Measurements from ENCODE around the gene REXO5.

Gene REXO5, protein sequence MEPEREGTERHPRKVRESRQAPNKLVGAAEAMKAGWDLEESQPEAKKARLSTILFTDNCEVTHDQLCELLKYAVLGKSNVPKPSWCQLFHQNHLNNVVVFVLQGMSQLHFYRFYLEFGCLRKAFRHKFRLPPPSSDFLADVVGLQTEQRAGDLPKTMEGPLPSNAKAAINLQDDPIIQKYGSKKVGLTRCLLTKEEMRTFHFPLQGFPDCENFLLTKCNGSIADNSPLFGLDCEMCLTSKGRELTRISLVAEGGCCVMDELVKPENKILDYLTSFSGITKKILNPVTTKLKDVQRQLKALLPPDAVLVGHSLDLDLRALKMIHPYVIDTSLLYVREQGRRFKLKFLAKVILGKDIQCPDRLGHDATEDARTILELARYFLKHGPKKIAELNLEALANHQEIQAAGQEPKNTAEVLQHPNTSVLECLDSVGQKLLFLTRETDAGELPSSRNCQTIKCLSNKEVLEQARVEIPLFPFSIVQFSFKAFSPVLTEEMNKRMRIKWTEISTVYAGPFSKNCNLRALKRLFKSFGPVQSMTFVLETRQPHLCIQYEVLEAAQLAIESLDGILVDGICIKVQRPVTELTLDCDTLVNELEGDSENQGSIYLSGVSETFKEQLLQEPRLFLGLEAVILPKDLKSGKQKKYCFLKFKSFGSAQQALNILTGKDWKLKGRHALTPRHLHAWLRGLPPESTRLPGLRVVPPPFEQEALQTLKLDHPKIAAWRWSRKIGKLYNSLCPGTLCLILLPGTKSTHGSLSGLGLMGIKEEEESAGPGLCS

DNA sequence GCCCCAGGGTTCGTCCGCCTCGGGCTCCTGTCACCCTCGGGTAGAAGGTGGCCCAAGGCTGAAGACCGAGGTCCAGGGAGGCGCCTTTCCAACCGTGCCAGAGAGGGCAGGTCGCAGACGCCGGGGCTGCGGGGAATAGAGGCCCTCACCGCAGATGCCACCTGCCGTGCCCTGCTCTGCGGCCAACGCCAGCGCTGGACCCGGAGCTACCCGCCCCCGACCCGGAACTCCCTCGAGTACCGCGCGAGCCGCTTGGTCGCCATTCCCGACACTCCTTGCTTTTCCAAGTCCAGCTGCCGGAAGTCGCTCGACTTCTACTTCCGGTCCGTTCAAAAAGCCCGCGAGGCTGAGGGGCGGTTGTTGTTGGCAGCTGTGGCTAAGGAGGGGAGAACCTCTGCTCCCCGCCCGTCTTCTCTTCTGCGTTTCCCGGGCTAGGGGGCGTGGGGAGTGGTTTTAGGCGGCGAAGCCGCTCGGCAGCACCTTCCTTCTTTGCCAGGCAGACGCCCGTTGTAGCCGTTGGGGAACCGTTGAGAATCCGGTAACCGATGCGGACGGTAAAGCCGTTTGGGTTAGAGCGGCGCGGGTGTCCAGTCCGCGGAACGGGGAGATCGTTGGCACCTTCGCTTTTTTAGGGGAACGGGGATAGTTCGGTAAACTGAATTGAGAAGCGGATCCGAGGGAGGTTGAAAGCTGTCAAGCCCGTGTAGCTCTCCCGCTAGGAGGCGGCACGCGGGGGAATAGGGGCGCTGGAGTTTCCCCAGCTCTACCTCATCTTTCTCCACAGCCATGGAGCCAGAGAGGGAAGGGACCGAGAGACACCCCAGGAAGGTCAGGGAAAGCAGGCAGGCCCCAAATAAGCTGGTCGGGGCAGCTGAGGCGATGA, at the start of gene REXO5, which contains the start of gene ERI2:
Gene REXO5 (plus strand): TSS at position 360 of the 883 bp plus-strand sequence. CDS start 427 bp downstream, at position 787.
Gene ERI2 (minus strand): TSS at position 305 of the 883 bp plus-strand sequence. CDS start 42 bp downstream, at position 263.
- TF ChIP-seq, protein P1, sequence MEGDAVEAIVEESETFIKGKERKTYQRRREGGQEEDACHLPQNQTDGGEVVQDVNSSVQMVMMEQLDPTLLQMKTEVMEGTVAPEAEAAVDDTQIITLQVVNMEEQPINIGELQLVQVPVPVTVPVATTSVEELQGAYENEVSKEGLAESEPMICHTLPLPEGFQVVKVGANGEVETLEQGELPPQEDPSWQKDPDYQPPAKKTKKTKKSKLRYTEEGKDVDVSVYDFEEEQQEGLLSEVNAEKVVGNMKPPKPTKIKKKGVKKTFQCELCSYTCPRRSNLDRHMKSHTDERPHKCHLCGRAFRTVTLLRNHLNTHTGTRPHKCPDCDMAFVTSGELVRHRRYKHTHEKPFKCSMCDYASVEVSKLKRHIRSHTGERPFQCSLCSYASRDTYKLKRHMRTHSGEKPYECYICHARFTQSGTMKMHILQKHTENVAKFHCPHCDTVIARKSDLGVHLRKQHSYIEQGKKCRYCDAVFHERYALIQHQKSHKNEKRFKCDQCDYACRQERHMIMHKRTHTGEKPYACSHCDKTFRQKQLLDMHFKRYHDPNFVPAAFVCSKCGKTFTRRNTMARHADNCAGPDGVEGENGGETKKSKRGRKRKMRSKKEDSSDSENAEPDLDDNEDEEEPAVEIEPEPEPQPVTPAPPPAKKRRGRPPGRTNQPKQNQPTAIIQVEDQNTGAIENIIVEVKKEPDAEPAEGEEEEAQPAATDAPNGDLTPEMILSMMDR (IDR thresholded peaks at IDR 0.05): peak; percentile 11
- H3K27me3 Mint-ChIP-seq (ENCODE audit: low read depth, poor library complexity): peaks cover 5% of the 10 kb centered on the region
- H3K36me3 Mint-ChIP-seq (ENCODE audit: low read depth): peaks cover under 1% of the 10 kb centered on the region
- H3K27ac Mint-ChIP-seq: peak within 1 kb of the TSS; percentile 99
- no peaks in the 10 kb centered on the region for H3K9me3 Mint-ChIP-seq
- H3K4me1 Mint-ChIP-seq: peaks cover 37% of the 10 kb centered on the region
- peak; percentile 93 for DNase-seq
- peak within 1 kb of the TSS; percentile 97 for H3K4me3 Mint-ChIP-seq

DNA sequence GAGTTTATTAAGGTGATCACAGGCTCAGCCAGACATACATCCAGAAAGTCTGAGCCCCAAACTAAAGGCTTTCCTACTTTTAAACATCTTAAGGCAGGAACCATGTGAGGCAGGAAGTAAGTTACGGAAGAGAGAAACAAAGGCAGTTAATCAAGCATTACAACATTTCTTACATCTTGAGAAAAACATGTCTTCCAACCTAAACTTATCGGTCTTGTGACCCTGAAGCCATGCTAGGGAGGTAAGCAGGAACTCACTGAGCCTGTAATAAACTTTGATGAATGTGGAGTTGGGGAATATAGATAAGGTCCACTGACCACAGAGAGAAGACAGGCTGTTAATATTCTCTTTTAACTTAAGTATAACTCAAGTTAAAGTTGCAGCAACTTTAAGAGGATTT, 46.0 kb upstream of the REXO5 start:
- no peak for DNase-seq
- TF ChIP-seq, protein P1 (IDR thresholded peaks at IDR 0.05): no peak
- H3K27ac Mint-ChIP-seq: peak overlapping the region; percentile 44

DNA sequence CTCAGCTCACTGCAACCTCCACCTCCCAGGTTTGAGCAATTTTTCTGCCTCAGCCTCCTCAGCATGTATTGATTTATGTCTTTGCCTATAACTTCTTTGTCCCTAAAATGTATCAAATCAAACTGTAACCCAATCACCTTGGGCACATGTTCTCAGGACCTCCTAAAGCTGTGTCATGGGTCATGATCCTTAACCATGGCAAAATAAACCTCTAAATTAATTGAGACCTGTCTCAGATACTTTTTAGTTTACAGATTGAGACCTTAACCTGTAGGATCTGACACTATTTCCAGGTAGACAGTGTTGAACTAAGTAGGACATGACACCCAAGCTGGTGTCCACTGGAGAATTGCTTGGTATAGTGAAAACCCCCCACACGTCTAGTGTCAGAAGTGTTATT, 45.2 kb upstream of the REXO5 start:
- peaks cover 12% of the 10 kb centered on the region for H3K36me3 Mint-ChIP-seq (ENCODE audit: low read depth)
- no peak for DNase-seq
- peak overlapping the region; percentile 9 for H3K27ac Mint-ChIP-seq
- peaks cover 28% of the 10 kb centered on the region for H3K4me1 Mint-ChIP-seq
- H3K4me3 Mint-ChIP-seq: no peak overlapping the region
- TF ChIP-seq, protein P1 (IDR thresholded peaks at IDR 0.05): no peak
- H3K9me3 Mint-ChIP-seq: peaks cover 40% of the 10 kb centered on the region
- peaks cover 6% of the 10 kb centered on the region for H3K27me3 Mint-ChIP-seq (ENCODE audit: low read depth, poor library complexity)

More for the DNA sequence above, 46.0 kb upstream of the REXO5 start:
- Mint-ChIP-seq H3K27me3 (ENCODE audit: low read depth, poor library complexity) (peaks cover 6% of the 10 kb centered on the region), H3K4me1 (peaks cover 28% of the 10 kb centered on the region), H3K36me3 (ENCODE audit: low read depth) (peaks cover 12% of the 10 kb centered on the region), H3K9me3 (peaks cover 40% of the 10 kb centered on the region), H3K4me3 (no peak overlapping the region)

DNA sequence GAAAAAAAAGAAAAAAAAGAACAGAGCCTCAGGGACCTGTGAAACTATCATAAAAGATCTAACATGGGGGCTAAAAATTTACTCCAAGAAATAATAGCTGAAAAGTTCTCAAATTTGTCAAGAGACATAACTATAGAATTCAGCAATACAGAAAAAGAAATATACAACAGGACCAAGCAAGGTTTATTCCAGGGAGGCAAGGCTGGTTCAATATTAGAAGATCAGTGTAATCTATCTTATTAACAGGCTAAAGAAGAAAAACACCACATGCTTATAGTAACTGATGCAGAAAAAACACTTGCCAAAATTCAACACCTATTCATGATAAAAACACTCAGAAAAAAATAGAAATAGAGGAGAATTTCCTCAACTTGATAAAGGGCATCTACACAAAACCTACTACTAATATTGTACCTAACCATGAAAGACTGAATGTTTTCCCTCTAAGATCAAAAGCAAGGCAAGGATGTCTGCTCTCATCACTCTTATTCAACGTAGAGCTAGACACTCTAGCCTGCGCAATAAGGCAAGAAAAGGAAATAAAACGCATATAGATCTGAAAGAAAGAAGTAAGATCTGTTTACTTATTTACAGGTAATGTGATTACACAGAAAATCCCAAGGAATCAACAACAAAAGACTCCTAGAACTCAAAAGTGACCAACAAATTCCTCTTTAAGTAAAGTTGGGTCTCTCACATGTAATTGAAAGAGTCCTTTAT, 43.8 kb upstream of the REXO5 start:
- Mint-ChIP-seq H3K27ac (no peak overlapping the region), H3K4me1 (peaks cover 28% of the 10 kb centered on the region), H3K9me3 (peaks cover 40% of the 10 kb centered on the region), H3K4me3 (no peak overlapping the region), H3K36me3 (ENCODE audit: low read depth) (peaks cover 12% of the 10 kb centered on the region), H3K27me3 (ENCODE audit: low read depth, poor library complexity) (peaks cover 6% of the 10 kb centered on the region)
- TF ChIP-seq, protein P1 (IDR thresholded peaks at IDR 0.05): no peak
- no peak for DNase-seq

All from nephron progenitor cell (in vitro differentiated cells).